Measurements from ENCODE around the gene NINJ2. TPM values are rescaled to one million over a fixed set of nuclear protein-coding genes. Genes with fewer than 3 reads are reported as not detected.

The NINJ2 gene
- total RNA-seq, 1 donor from 2014 or later: not detected

GRCh38 chr12:697481-697880 is 34.2 kb upstream of the NINJ2 start:
- H2AFZ ChIP-seq (ENCODE audit: low read depth, low read length): no peak overlapping the region
- H3K79me2 ChIP-seq (ENCODE audit: insufficient read depth, low read length): no peaks in the 10 kb centered on the region
- no peaks in the 10 kb centered on the region for H3K36me3 ChIP-seq (ENCODE audit: insufficient read depth, low read length)
- H3K9me3 ChIP-seq (ENCODE audit: insufficient read depth, low read depth, low read length): peaks cover 9% of the 10 kb centered on the region
- FAIRE-seq (no peak), DNase-seq (ENCODE audit: low read depth) (no peak)
- no peaks in the 10 kb centered on the region for H3K4me1 ChIP-seq (ENCODE audit: insufficient read depth, low read length)
- Mint-ChIP-seq H3K4me3 (ENCODE audit: unreplicated experiment) (no peak overlapping the region), H3K4me1 (ENCODE audit: low read depth, unreplicated experiment) (peaks cover 10% of the 10 kb centered on the region), H3K9me3 (ENCODE audit: unreplicated experiment) (peaks cover 22% of the 10 kb centered on the region), H3K27ac (ENCODE audit: unreplicated experiment) (no peak overlapping the region), H3K36me3 (ENCODE audit: low read depth, unreplicated experiment) (peaks cover 9% of the 10 kb centered on the region), H3K27me3 (ENCODE audit: low read depth, unreplicated experiment) (no peaks in the 10 kb centered on the region)
- no peak overlapping the region for H3K4me3 ChIP-seq (ENCODE audit: insufficient read depth, low read depth, low read length)
- H3K27ac ChIP-seq (ENCODE audit: low read depth, low read length): no peak overlapping the region
- TF ChIP-seq, protein P1, sequence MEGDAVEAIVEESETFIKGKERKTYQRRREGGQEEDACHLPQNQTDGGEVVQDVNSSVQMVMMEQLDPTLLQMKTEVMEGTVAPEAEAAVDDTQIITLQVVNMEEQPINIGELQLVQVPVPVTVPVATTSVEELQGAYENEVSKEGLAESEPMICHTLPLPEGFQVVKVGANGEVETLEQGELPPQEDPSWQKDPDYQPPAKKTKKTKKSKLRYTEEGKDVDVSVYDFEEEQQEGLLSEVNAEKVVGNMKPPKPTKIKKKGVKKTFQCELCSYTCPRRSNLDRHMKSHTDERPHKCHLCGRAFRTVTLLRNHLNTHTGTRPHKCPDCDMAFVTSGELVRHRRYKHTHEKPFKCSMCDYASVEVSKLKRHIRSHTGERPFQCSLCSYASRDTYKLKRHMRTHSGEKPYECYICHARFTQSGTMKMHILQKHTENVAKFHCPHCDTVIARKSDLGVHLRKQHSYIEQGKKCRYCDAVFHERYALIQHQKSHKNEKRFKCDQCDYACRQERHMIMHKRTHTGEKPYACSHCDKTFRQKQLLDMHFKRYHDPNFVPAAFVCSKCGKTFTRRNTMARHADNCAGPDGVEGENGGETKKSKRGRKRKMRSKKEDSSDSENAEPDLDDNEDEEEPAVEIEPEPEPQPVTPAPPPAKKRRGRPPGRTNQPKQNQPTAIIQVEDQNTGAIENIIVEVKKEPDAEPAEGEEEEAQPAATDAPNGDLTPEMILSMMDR (IDR thresholded peaks at IDR 0.05; ENCODE audit: insufficient read depth, low read depth, low read length): no peak
- no peak for TF ChIP-seq EZH2 (IDR thresholded peaks at IDR 0.05; ENCODE audit: insufficient read depth, low read length)
- H4K20me1 ChIP-seq (ENCODE audit: insufficient read depth, low read length): no peaks in the 10 kb centered on the region
- no peak overlapping the region for H3K9ac ChIP-seq (ENCODE audit: low read length)
- H3K4me2 ChIP-seq (ENCODE audit: low read length): no peak overlapping the region
- H3K27me3 ChIP-seq (ENCODE audit: insufficient read depth, low read length): no peaks in the 10 kb centered on the region

GRCh38 chr12:694734-695503 is 31.7 kb upstream of the NINJ2 start:
- Mint-ChIP-seq H3K27ac (ENCODE audit: unreplicated experiment) (peak overlapping the region; percentile 68), H3K36me3 (ENCODE audit: low read depth, unreplicated experiment) (peaks cover 9% of the 10 kb centered on the region), H3K9me3 (ENCODE audit: unreplicated experiment) (peaks cover 22% of the 10 kb centered on the region)

More at GRCh38 chr12:694734-695503, 31.7 kb upstream of the NINJ2 start:
- Histone ChIP-seq H3K9me3 (ENCODE audit: insufficient read depth, low read depth, low read length) (peaks cover 9% of the 10 kb centered on the region), H3K27ac (ENCODE audit: low read depth, low read length) (no peak overlapping the region), H3K4me1 (ENCODE audit: insufficient read depth, low read length) (no peaks in the 10 kb centered on the region), H3K79me2 (ENCODE audit: insufficient read depth, low read length) (no peaks in the 10 kb centered on the region), H3K4me3 (ENCODE audit: insufficient read depth, low read depth, low read length) (no peak overlapping the region), H3K4me2 (ENCODE audit: low read length) (no peak overlapping the region), H3K27me3 (ENCODE audit: insufficient read depth, low read length) (no peaks in the 10 kb centered on the region), H2AFZ (ENCODE audit: low read depth, low read length) (no peak overlapping the region), H3K9ac (ENCODE audit: low read length) (no peak overlapping the region), H3K36me3 (ENCODE audit: insufficient read depth, low read length) (no peaks in the 10 kb centered on the region), H4K20me1 (ENCODE audit: insufficient read depth, low read length) (no peaks in the 10 kb centered on the region)
- no peak overlapping the region for H3K4me3 Mint-ChIP-seq (ENCODE audit: unreplicated experiment)
- DNase-seq (ENCODE audit: low read depth) (no peak), FAIRE-seq (no peak)
- H3K27me3 Mint-ChIP-seq (ENCODE audit: low read depth, unreplicated experiment): no peaks in the 10 kb centered on the region
- peaks cover 10% of the 10 kb centered on the region for H3K4me1 Mint-ChIP-seq (ENCODE audit: low read depth, unreplicated experiment)
- TF ChIP-seq, protein P1 (IDR thresholded peaks at IDR 0.05; ENCODE audit: insufficient read depth, low read depth, low read length): no peak
- no peak for TF ChIP-seq EZH2 (IDR thresholded peaks at IDR 0.05; ENCODE audit: insufficient read depth, low read length)

All from astrocyte (in vitro differentiated cells and primary cell).